GM18951 (cell line): Measurements from ENCODE around the gene KCNN3.

Experiments used
- POLR2A ChIP-seq: IDR thresholded peaks from 4 replicates; pipeline ENCODE4 v1.6.1; 2011; ENCODE audit warnings: mild to moderate bottlenecking; ENCODE audit not compliant: insufficient read length, insufficient read depth; ENCODE audit errors: extremely low read depth
- in situ Hi-C: fragments of 300-500 bp; cut with MboI; formaldehyde crosslinking; loops from one replicate; pipeline ENCODE4 v1.12.0; 2022; ENCODE audit warnings: low sequenced_read_pairs, mixed read lengths, inconsistent platforms; ENCODE audit not compliant: unreplicated experiment

KCNN3 gene

DNA sequence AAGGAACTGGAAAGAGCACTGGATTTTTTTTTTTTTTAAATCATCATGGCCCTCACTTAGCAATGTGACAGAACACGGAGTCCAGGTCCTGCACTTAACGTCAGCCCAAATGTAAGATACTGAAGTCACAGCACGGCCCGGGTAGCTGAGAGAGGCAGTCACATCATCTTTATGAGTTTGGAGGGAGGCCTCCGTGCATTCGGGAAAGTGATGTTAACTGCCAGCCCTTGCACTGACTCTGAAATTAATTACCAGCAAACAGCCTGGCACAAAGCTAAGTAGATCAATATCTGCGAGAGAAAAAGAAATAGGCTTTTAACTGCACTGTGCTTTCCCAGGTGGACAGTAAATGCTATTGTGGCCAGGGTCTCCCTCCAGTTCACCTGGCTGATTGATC is 152.6 kb downstream of the KCNN3 start:
- no peak for TF ChIP-seq POLR2A
- in situ Hi-C loops: no loop called here

DNA sequence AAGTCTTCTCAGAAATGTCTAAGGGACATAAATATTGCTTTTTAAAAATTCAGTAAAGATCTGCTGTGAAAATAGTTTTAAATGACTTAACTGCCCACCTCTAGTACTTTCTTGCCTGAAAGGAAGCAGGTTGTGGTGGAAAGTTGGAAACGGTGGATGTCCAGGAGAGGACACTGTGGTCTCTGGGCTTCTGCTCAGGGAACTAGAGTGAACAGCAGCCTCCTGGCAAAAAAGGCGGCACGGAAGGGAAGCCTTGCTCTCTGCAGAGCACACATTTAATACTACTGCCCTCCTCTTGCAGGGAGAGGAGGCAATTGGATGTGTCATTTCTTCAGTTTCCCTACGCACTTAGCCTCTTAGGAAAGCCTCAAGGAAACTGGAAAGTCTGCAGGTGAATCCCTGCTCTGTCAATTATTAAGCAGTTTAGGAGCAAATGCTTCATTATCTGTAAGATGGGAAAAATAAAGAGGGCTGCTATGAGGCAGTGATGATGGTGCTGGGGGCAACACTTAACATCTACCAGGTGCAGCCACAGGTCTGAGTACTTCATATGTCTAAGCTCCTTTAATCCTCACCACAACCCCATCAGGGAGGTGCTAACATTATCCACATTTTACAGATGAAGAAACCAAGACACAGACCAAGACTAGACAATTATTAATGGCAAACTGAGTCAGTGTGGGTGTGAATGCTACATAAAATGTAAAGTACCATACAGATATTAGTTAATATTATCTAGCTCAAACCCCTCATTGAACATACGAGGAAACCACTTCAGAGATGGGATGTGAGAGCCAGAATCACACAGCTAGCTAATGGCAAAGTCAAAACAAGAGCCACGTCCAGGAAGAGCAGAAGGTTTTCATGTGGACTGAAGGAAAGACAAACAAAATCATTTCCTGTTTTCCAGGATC is 153.2 kb downstream of the KCNN3 start:
- in situ Hi-C loops: no loop called here
- no peak for TF ChIP-seq POLR2A

DNA sequence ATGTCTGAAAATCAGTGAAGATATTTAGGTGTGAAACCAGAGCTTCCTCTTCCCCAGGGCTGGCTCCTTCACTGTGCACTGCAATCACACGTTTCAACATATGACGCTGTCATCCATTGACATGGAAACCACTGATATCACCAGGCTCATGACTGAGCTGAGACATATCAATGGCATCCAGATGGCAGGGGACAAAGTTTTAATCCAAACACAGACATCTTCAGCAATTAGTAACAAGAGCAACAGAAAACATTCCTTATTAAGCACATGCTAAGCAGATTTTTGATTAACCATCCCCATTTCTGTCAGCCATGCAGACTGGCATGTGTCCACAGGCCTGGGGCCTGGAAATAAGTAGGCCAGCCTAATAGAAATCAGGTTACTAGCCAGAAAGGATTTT is 154.1 kb downstream of the KCNN3 start:
- in situ Hi-C loops: no loop called here
- TF ChIP-seq POLR2A: no peak

DNA sequence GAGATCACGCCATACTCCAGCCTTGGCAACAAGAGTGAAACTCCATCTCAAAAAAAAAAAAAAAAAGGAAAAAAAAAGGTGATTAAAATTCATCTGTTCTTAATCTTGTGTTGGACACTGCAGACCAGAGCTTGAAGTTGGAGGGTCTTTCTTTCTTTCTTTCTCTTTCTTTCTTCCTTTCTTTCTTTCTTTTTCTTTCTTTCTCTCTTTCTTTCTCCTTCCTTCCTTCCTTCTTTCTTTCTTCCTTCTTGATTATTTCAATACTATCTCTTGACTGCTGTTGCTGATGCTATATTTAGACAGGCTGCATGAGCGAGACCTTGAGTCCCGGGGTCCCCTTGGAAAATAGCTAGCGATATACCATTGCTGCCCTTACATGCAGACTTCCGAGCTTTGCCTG is 154.7 kb downstream of the KCNN3 start:
- no peak for TF ChIP-seq POLR2A
- in situ Hi-C loops: no loop called here

DNA sequence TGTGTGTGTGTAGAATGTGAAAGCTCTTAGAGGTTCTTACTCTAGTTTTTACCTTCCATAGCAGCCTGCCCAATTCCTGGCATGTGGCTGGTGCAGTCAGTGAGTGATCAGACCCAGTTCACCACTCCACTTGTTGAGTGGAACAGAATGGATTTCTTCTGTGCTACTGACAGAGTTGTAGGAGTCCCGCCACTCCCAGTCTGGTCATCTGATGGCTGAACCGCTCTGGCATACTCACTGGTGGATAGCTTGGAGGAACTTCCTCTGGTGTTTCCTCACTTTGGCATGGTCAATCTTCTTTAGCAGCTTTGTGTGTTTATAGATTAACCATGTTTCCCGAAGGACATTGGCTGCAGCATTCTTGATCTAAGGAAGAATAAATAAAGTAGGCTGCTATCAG is 155.4 kb downstream of the KCNN3 start:
- in situ Hi-C loops: no loop called here
- no peak for TF ChIP-seq POLR2A

DNA sequence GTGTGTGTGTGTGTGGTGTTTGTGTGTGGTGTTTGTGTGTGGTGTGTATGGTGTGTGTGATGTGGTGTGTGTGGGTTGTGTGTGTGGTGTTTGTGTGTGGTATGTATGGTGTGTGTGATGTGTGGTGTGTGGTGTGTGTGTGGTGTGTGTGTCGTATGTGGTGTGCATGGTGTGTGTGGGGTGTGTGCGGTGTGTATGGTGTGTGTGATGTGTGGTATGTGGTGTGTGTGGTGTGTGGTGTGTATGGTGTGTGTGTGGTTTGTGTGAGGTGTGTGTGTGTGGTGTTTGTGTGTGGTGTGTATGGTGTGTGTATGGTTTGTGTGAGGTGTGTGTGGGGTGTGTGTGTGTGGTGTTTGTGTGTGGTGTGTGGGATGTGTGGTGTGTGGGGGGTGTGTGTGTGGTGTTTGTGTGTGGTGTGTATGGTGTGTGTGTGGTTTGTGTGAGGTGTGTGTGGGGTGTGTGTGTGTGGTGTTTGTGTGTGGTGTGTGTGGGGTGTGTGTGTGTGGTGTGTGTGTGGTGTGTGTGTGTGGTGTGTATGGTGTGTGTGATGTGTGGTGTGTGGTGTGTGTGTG is 155.9 kb downstream of the KCNN3 start:
- in situ Hi-C loops: no loop called here
- TF ChIP-seq POLR2A: no peak

DNA sequence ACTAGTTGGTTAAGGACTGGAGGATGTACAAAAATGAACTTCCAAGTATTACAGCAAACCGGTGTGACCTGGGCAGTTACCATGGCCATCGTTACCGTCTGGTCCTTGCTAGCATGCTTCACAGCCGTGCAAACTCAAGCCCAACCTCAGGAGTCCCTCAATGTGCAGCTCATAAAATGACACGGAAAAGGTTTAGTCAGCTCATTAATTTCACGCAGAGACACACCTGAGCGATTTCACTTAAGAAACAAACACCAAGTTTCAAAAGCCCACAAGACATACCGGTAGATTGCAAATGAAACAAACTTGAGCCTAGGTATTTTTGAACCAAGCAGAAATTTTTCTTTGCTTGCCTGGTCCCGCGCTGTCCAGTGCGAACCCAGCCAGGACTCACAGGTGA is 157.1 kb downstream of the KCNN3 start:
- no peak for TF ChIP-seq POLR2A
- in situ Hi-C loops: no loop called here

DNA sequence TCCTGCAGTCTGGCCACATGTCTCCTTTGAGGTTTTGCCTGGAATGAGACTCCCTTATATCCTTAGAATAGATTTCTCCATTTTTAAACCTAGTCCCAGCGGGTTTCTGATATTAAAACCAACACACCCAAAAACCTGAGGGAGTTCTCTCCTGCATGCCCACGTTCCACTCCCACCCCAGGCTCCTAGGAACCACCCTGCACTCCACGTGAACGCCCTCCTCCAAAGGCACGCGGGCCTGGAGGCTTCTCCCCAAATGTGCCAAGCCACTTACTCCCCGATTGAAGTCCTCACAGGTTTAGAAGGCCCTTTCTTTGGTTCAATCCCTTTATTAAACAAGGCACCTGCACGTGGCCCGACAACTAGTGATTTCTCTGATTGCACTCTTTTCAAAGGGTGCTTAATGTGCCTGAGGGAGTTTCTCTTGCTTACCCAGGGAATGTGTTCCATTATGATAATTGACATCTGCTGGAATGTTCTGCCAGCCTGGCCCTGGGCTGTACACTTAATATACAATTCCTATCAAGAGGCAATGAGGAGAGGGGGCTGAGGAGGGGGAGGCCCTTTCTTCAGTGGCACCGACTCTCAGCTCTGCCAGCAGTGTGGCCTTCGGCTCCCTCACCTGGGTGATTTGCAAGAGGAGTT is 157.8 kb downstream of the KCNN3 start:
- in situ Hi-C loops: no loop called here
- TF ChIP-seq POLR2A: no peak

DNA sequence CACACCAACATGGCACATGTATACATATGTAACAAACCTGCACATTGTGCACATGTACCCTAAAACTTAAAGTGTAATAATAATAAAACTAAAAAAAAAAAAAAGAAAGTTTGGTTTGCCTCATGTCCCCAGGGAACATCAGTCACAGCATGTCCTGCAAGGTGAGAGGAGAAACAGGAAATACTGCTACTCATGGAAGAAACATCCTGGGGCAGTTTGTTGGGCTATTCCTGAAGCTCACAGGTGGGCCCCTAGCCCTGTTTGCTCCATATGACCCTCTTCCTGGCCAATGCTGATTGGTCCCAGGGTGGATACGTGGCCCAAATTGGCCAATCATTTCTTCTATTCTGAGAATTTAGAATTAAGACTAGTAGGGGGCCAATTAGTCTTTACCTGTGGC is 158.7 kb downstream of the KCNN3 start:
- TF ChIP-seq POLR2A: no peak
- in situ Hi-C loops: no loop called here

DNA sequence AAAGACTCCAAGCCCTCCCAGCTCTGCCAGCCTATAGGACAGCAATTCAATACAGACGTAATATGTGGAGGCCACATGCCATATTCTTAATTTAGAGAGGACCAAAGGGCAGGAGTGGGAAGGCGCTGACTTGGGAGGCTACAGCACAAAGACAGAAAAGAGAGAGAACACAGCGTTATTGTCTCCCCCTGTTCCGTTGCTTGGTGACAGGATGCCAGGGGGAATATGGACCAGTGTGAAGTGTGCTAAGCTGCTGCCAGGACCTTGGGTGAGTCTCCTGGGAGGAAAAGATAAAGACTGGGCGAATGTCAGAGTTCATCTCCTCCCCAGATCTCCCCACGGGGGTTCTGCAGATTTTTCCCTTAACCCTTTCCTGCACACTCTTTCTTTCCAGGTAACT is 160.0 kb downstream of the KCNN3 start:
- no peak for TF ChIP-seq POLR2A
- in situ Hi-C loops: no loop called here

DNA sequence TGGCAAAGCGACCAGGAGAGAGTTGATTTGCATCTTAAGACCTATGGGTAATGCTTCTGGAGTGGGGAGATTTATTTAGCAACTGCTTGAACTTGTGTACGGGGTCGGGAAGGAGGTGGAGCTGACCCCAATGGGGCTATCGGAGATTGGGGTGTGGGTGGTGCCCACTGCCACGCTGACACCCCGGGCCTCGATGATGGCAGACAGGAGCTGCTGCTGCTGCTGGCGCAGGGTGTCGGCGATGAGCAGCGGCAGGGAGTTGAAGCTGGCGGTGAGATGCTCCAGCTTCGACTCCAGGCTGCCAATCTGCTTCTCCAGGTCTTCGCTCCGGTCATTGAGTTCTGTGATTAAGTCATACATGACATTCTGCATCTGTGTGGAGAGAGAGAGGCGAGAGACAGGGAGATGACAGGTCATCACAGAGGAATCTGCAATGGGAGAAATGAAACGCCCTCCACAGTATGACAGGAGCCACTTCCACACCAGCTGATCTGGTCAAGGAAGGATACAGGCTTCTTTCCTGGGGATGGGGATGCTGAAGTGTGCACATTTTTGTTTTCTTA is 162.1 kb downstream of the KCNN3 start:
- in situ Hi-C loops: no loop called here
- no peak for TF ChIP-seq POLR2A

DNA sequence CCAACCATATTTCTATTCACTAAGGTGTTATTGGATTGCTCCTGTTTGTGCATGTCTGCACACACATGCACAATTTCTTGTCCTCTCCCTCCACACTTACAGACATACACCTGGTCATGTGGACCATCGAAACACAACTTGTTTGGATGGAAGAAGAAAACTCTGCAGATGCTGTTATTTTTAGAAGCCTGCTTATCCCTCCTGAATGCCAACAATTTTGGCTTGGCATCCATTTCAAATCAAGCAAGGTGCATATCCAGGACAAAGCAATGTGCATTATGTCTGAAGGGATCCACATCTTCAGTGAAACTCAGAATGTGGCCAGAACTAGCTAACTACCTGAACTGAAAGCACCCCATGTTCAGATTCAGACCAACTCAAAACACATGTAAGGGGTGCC is 163.2 kb downstream of the KCNN3 start:
- in situ Hi-C loops: no loop called here
- no peak for TF ChIP-seq POLR2A

DNA sequence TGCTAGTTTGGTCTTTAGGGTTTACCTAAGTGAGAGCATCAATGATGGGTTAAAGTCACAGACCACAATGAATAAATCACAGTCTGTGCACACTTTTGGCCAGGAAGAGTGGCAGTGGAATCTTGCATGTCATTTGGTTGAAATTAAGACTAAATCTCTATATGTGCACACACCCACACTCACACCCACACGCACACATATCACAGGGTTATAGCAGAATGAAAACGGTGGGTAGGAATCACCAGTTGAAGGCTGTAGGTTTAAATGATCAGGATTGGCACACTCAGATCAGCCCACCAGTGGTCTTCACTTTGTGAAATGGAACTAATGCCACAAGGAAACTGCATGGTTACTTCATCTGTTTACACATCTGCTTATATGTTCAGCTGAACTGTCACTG is 164.5 kb downstream of the KCNN3 start:
- TF ChIP-seq POLR2A: no peak
- in situ Hi-C loops: no loop called here
